HepG2 (cell line): Measurements from ENCODE around the gene TNPO3. TPM values are rescaled to one million over a fixed set of nuclear protein-coding genes. Genes with fewer than 3 reads are reported as not detected.

ENCODE experiments used
- EEA1 ChIP-seq: sonication (generic); formaldehyde crosslinking; IDR thresholded peaks from 2 replicates; pipeline ENCODE4 v1.5.1; 2020; ENCODE audit warnings: mild to moderate bottlenecking, missing genetic modification reagents, borderline replicate concordance
- GABPB1 ChIP-seq: IDR thresholded peaks from 2 replicates; pipeline ENCODE4 v1.6.1; 2016; ENCODE audit warnings: mild to moderate bottlenecking, missing genetic modification reagents, moderate library complexity, missing compliant biosample characterization
- HNF4A ChIP-seq: sonication (generic); formaldehyde crosslinking; IDR thresholded peaks from 2 replicates; pipeline ENCODE4 v1.4.0; 2020; ENCODE audit warnings: missing genetic modification reagents
- HNF4G ChIP-seq, 2 experiments: sonication (generic) in 1 of 2; formaldehyde crosslinking in 1 of 2; IDR thresholded peaks; 2 replicates each; pipeline versions ENCODE4 v1.4.0 to v1.6.1; 2011 to 2020; ENCODE audit warnings: borderline replicate concordance in 2 of 2, low read depth in 2 of 2, mild to moderate bottlenecking in 2 of 2, low read length in 1 of 2, missing genetic modification reagents in 1 of 2, moderate library complexity in 1 of 2
- HNRNPLL ChIP-seq: fragments of 200-400 bp; formaldehyde crosslinking; IDR thresholded peaks from 2 replicates; pipeline ENCODE4 v1.6.1; 2017; ENCODE audit warnings: mild to moderate bottlenecking, low read depth, low read length; ENCODE audit not compliant: poor library complexity, severe bottlenecking
- KDM5B ChIP-seq: sonication (generic); formaldehyde crosslinking; IDR thresholded peaks from 2 replicates; pipeline ENCODE4 v1.4.0; 2020; ENCODE audit warnings: missing genetic modification reagents, mild to moderate bottlenecking, borderline replicate concordance
- MTF1 ChIP-seq: sonication (generic); formaldehyde crosslinking; IDR thresholded peaks from 2 replicates; pipeline ENCODE4 v1.5.0; 2020; ENCODE audit warnings: missing genetic modification reagents
- NFYC ChIP-seq: IDR thresholded peaks from 2 replicates; pipeline ENCODE4 v1.6.1; 2016; ENCODE audit warnings: missing genetic modification reagents, missing compliant biosample characterization
- NR2F2 ChIP-seq: IDR thresholded peaks from 2 replicates; pipeline ENCODE4 v1.6.1; 2012; ENCODE audit warnings: low read depth, inconsistent platforms, borderline replicate concordance
- ONECUT2 ChIP-seq: sonication (generic); formaldehyde crosslinking; IDR thresholded peaks from 2 replicates; pipeline ENCODE4 v1.4.0; 2020; ENCODE audit warnings: missing genetic modification reagents
- SRY ChIP-seq: sonication (generic); formaldehyde crosslinking; IDR thresholded peaks from 2 replicates; pipeline ENCODE4 v1.8.0; 2022; ENCODE audit warnings: mild to moderate bottlenecking, missing genetic modification reagents
- TBX2 ChIP-seq: sonication (generic); formaldehyde crosslinking; IDR thresholded peaks from 2 replicates; pipeline ENCODE4 v1.5.0; 2020; ENCODE audit warnings: missing genetic modification reagents, mild to moderate bottlenecking, borderline replicate concordance
- ZFP37 ChIP-seq: sonication (generic); formaldehyde crosslinking; IDR thresholded peaks from 2 replicates; pipeline ENCODE4 v1.4.0; 2020; ENCODE audit warnings: missing genetic modification reagents, borderline replicate concordance
- ZFY ChIP-seq: sonication (generic); formaldehyde crosslinking; IDR thresholded peaks from 2 replicates; pipeline ENCODE4 v1.4.0; 2020; ENCODE audit warnings: missing genetic modification reagents
- ZNF260 ChIP-seq: sonication (generic); formaldehyde crosslinking; IDR thresholded peaks from 2 replicates; pipeline ENCODE4 v1.4.0; 2020; ENCODE audit warnings: missing genetic modification reagents, low read depth, mild to moderate bottlenecking, borderline replicate concordance
- ZNF451 ChIP-seq: sonication (generic); formaldehyde crosslinking; IDR thresholded peaks from 2 replicates; pipeline ENCODE4 v1.5.0; 2020; ENCODE audit warnings: mild to moderate bottlenecking, missing genetic modification reagents
- ZNF605 ChIP-seq: sonication (generic); formaldehyde crosslinking; IDR thresholded peaks from 2 replicates; pipeline ENCODE4 v1.8.0; 2022; ENCODE audit warnings: mild to moderate bottlenecking, missing genetic modification reagents
- polyA plus RNA-seq, 8 experiments: library from polyadenylated mRNA; depleted of rRNA in 3 of 8; stranded (reverse) in 7 of 8; unstranded in 1 of 8; fragments of >200 nt; fragmentation: Illumina TruSeq in 4 of 8; extraction: Trizol in 4 of 8; gene quantifications; 2 replicates each; pipeline versions ENCODE4 v1.2.1 to v1.2.3, GENCODE V29; 2011 to 2016; ENCODE audit warnings: low read depth in 4 of 8, missing spikeins in 1 of 8, mixed read lengths in 1 of 8; ENCODE audit not compliant: insufficient read depth in 1 of 8
- total RNA-seq, 5 experiments: library from RNA; depleted of rRNA; stranded (reverse); fragments of >200 nt; fragmentation: Illumina TruSeq; extraction: Trizol; gene quantifications; 2 replicates each; pipeline ENCODE4 v1.2.3, GENCODE V29; 2016; ENCODE audit warnings: low read depth in 1 of 5
- TF ChIP-seq, protein P1 (sequence below): sonication (generic); formaldehyde crosslinking; IDR thresholded peaks from 2 replicates; pipeline ENCODE4 v1.4.0; 2020; ENCODE audit warnings: mild to moderate bottlenecking, missing genetic modification reagents
- TF ChIP-seq, protein P2 (sequence below): sonication (generic); formaldehyde crosslinking; IDR thresholded peaks from 2 replicates; pipeline ENCODE4 v1.4.0; 2020; ENCODE audit warnings: missing genetic modification reagents
- TF ChIP-seq, protein P3 (sequence below): sonication (generic); formaldehyde crosslinking; IDR thresholded peaks from 2 replicates; pipeline ENCODE4 v1.5.0; 2020; ENCODE audit warnings: missing genetic modification reagents

The TNPO3 gene
- total and polyA plus RNA-seq, 2 of the 13 experiments (the other 11 are each of a cell fraction or from before 2014, with no cell fraction given), result 23.8 to 44.6 TPM

DNA sequence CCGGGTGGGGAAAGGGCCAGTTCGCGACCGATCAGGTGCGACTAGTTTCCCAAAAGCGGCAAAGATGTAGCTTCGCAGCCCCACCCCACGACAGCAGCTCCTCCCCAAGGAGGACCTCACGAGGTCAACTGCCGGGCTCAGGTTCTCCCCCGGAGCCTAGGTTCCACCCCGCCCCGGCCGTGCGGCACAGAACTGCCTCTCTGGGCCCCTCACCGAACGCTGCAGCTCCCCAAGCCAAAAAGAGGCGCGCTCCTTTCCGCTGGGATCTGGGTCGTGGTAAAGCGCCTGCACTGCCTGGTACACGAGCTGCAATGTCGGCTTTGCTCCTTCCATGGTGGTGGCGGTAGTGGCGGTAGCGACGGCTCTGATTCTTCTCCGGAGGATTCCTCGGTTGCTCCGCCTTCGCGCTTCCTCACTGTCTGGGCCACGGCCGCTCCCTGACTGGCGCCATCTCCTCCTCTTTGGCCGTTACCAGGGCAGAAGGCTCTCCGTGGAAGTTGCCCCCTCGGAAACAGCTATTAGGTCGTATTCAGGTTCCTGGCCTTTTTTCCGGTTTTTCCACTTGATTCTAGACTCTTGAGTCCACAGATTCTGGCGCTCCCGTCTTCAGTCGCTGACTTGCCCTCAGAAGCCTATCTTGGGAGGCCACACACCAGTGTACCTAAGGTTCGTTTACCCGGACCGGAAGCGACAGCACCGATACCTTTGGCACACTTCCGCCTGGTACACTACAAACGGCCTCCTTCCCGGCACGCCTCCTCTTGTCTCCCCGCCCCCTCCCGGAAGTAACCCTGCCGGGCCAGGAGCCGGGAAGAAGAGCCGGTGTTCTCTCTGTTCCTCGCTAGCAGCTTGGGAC is at the start of gene TNPO3 (continued):
- no peak for TF ChIP-seq NFYC (CRISPR knock-in tag)
- TF ChIP-seq ZNF451, result no peak
- TF ChIP-seq MTF1, result no peak
- TF ChIP-seq HNF4A (CRISPR knock-in tag), result no peak
- TF ChIP-seq HNRNPLL, result peak; percentile 62
- TF ChIP-seq GABPB1, result peak; percentile 97
- no peak for TF ChIP-seq ZNF260 (CRISPR knock-in tag)
- TF ChIP-seq, protein P1, sequence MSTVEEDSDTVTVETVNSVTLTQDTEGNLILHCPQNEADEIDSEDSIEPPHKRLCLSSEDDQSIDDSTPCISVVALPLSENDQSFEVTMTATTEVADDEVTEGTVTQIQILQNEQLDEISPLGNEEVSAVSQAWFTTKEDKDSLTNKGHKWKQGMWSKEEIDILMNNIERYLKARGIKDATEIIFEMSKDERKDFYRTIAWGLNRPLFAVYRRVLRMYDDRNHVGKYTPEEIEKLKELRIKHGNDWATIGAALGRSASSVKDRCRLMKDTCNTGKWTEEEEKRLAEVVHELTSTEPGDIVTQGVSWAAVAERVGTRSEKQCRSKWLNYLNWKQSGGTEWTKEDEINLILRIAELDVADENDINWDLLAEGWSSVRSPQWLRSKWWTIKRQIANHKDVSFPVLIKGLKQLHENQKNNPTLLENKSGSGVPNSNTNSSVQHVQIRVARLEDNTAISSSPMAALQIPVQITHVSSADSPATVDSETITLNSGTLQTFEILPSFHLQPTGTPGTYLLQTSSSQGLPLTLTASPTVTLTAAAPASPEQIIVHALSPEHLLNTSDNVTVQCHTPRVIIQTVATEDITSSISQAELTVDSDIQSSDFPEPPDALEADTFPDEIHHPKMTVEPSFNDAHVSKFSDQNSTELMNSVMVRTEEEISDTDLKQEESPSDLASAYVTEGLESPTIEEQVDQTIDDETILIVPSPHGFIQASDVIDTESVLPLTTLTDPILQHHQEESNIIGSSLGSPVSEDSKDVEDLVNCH (CRISPR knock-in tag), result peak; percentile 74
- no peak for TF ChIP-seq HNF4G (IDR thresholded peaks at IDR 0.05; ENCODE audit: borderline replicate concordance, low read depth, low read length)
- no peak; the same call in 1 of the 2 replicates for TF ChIP-seq HNF4G (CRISPR knock-in tag; IDR thresholded peaks at IDR 0.05; ENCODE audit: borderline replicate concordance, low read depth)
- peak; percentile 52; the same call in 1 of the 2 replicates for TF ChIP-seq ZNF605 (CRISPR knock-in tag)
- TF ChIP-seq, protein P2, sequence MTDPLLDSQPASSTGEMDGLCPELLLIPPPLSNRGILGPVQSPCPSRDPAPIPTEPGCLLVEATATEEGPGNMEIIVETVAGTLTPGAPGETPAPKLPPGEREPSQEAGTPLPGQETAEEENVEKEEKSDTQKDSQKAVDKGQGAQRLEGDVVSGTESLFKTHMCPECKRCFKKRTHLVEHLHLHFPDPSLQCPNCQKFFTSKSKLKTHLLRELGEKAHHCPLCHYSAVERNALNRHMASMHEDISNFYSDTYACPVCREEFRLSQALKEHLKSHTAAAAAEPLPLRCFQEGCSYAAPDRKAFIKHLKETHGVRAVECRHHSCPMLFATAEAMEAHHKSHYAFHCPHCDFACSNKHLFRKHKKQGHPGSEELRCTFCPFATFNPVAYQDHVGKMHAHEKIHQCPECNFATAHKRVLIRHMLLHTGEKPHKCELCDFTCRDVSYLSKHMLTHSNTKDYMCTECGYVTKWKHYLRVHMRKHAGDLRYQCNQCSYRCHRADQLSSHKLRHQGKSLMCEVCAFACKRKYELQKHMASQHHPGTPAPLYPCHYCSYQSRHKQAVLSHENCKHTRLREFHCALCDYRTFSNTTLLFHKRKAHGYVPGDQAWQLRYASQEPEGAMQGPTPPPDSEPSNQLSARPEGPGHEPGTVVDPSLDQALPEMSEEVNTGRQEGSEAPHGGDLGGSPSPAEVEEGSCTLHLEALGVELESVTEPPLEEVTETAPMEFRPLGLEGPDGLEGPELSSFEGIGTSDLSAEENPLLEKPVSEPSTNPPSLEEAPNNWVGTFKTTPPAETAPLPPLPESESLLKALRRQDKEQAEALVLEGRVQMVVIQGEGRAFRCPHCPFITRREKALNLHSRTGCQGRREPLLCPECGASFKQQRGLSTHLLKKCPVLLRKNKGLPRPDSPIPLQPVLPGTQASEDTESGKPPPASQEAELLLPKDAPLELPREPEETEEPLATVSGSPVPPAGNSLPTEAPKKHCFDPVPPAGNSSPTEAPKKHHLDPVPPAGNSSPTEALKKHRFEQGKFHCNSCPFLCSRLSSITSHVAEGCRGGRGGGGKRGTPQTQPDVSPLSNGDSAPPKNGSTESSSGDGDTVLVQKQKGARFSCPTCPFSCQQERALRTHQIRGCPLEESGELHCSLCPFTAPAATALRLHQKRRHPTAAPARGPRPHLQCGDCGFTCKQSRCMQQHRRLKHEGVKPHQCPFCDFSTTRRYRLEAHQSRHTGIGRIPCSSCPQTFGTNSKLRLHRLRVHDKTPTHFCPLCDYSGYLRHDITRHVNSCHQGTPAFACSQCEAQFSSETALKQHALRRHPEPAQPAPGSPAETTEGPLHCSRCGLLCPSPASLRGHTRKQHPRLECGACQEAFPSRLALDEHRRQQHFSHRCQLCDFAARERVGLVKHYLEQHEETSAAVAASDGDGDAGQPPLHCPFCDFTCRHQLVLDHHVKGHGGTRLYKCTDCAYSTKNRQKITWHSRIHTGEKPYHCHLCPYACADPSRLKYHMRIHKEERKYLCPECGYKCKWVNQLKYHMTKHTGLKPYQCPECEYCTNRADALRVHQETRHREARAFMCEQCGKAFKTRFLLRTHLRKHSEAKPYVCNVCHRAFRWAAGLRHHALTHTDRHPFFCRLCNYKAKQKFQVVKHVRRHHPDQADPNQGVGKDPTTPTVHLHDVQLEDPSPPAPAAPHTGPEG (CRISPR knock-in tag), result no peak
- TF ChIP-seq TBX2, result peak; percentile 40
- TF ChIP-seq, protein P3, sequence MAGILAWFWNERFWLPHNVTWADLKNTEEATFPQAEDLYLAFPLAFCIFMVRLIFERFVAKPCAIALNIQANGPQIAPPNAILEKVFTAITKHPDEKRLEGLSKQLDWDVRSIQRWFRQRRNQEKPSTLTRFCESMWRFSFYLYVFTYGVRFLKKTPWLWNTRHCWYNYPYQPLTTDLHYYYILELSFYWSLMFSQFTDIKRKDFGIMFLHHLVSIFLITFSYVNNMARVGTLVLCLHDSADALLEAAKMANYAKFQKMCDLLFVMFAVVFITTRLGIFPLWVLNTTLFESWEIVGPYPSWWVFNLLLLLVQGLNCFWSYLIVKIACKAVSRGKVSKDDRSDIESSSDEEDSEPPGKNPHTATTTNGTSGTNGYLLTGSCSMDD (CRISPR knock-in tag), result no peak
- TF ChIP-seq ZFY (CRISPR knock-in tag), result peak; percentile 72; the same call in 1 of the 2 replicates
- TF ChIP-seq KDM5B (CRISPR knock-in tag), result 0 out of 2 replicates have a peak, but pooled peaks have one; percentile 76
- no peak; the same call in 1 of the 2 replicates for TF ChIP-seq SRY (CRISPR knock-in tag)
- TF ChIP-seq ONECUT2, result no peak
- peak; percentile 87; the same call in 1 of the 2 replicates for TF ChIP-seq EEA1 (CRISPR knock-in tag)
- no peak for TF ChIP-seq ZFP37 (CRISPR knock-in tag)
- TF ChIP-seq NR2F2, result no peak
